ENCODE measurements around the gene LRRC7.

Gene LRRC7

GRCh38 chr1:69572921-69573320 is 5.2 kb downstream of the LRRC7 start:
- ChIA-PET CTCF (no interaction called here), POLR2A (ENCODE audit: low non-redundant PET) (no interaction called here)
- DNase-seq (ENCODE audit: low spot score), result no peak
- TF ChIP-seq CTCF (conservative IDR thresholded peaks at IDR 0.05; ENCODE audit: low read depth), result no peak
- no peak overlapping the region for H3K27ac ChIP-seq

GRCh38 chr1:69573911-69574310 is 6.2 kb downstream of the LRRC7 start:
- POLR2A ChIA-PET (ENCODE audit: low non-redundant PET), result no interaction called here
- no peak for TF ChIP-seq CTCF (conservative IDR thresholded peaks at IDR 0.05; ENCODE audit: low read depth)
- DNase-seq (ENCODE audit: low spot score), result no peak
- H3K27ac ChIP-seq, result no peak overlapping the region
- CTCF ChIA-PET, result no interaction called here

GRCh38 chr1:69585666-69586065 is 17.9 kb downstream of the LRRC7 start:
- no peak for DNase-seq (ENCODE audit: low spot score)
- no peak overlapping the region for H3K27ac ChIP-seq
- ChIA-PET POLR2A (ENCODE audit: low non-redundant PET) (interaction anchor here (0.5 kb wide), 1 partner anchor 509 kb away, joined by 3 read pairs; no protein-coding TSS in a partner anchor), CTCF (no interaction called here)
- no peak for TF ChIP-seq CTCF (conservative IDR thresholded peaks at IDR 0.05; ENCODE audit: low read depth)

- POLR2A ChIA-PET (ENCODE audit: low non-redundant PET), result no interaction called here
- no peak for DNase-seq (ENCODE audit: low spot score)
- TF ChIP-seq CTCF (conservative IDR thresholded peaks at IDR 0.05; ENCODE audit: low read depth), result no peak
- CTCF ChIA-PET, result no interaction called here
- no peak overlapping the region for H3K27ac ChIP-seq
These were observed 19.7 kb downstream of the LRRC7 start for GRCh38 chr1:69587391-69587790.

GRCh38 chr1:69589799-69590198 is 22.1 kb downstream of the LRRC7 start:
- POLR2A ChIA-PET (ENCODE audit: low non-redundant PET), result no interaction called here

GRCh38 chr1:69592341-69592740 is 24.6 kb downstream of the LRRC7 start:
- DNase-seq (ENCODE audit: low spot score), result no peak
- no peak overlapping the region for H3K27ac ChIP-seq
- ChIA-PET POLR2A (ENCODE audit: low non-redundant PET) (no interaction called here), CTCF (interaction anchor here (0.6 kb wide), 1 partner anchor 58 kb away, joined by 3 read pairs; no protein-coding TSS in a partner anchor)
- TF ChIP-seq CTCF (conservative IDR thresholded peaks at IDR 0.05; ENCODE audit: low read depth), result no peak

More at GRCh38 chr1:69589799-69590198, 22.1 kb downstream of the LRRC7 start:
- CTCF ChIA-PET, result interaction anchor here (0.6 kb wide), 2 partner anchors 119 to 426 kb away, joined by 4 to 6 read pairs; no protein-coding TSS in a partner anchor
- H3K27ac ChIP-seq, result no peak overlapping the region
- no peak for DNase-seq (ENCODE audit: low spot score)
- TF ChIP-seq CTCF (conservative IDR thresholded peaks at IDR 0.05; ENCODE audit: low read depth), result no peak

GRCh38 chr1:69595486-69595885 is 27.8 kb downstream of the LRRC7 start:
- no peak overlapping the region for H3K27ac ChIP-seq
- CTCF ChIA-PET, result no interaction called here
- POLR2A ChIA-PET (ENCODE audit: low non-redundant PET), result no interaction called here
- no peak for DNase-seq (ENCODE audit: low spot score)
- TF ChIP-seq CTCF (conservative IDR thresholded peaks at IDR 0.05; ENCODE audit: low read depth), result no peak
